Measurements from ENCODE around the gene MRPS5. TPM values are rescaled to one million over a fixed set of nuclear protein-coding genes. Genes with fewer than 3 reads are reported as not detected.

MRPS5 gene
- total RNA-seq, 1 donor from 2014 or later, result 51.9 TPM

- intact Hi-C loops (cut with DNase I), result no loop called here
- no peak for ATAC-seq
- Histone ChIP-seq H3K36me3 (no peaks in the 10 kb centered on the region), H3K4me3 (no peak overlapping the region), H3K27ac (no peak overlapping the region), H3K9me3 (peaks cover 48% of the 10 kb centered on the region), H3K27me3 (ENCODE audit: low read depth) (no peaks in the 10 kb centered on the region), H3K4me1 (no peaks in the 10 kb centered on the region)
- no peak for DNase-seq
- no peak for TF ChIP-seq CTCF (IDR thresholded peaks at IDR 0.05)
Measured at GRCh38 chr2:95138702-95139101, 17.1 kb upstream of the MRPS5 start.

GRCh38 chr2:95122197-95122551 lies 566 bp upstream of the MRPS5 start:
- intact Hi-C loops (cut with DNase I), result no loop called here
- H3K27me3 ChIP-seq (ENCODE audit: low read depth), result no peaks in the 10 kb centered on the region
- DNase-seq (no peak), ATAC-seq (no peak)
- H3K27ac ChIP-seq, result peak overlapping the region; percentile 92
- H3K4me1 ChIP-seq, result peaks cover 24% of the 10 kb centered on the region
- H3K36me3 ChIP-seq, result peaks cover 11% of the 10 kb centered on the region
- TF ChIP-seq CTCF (IDR thresholded peaks at IDR 0.05), result no peak
- H3K4me3 ChIP-seq, result peak overlapping the region; percentile 98
- H3K9me3 ChIP-seq, result no peaks in the 10 kb centered on the region

- no peak for TF ChIP-seq CTCF (IDR thresholded peaks at IDR 0.05)
- Histone ChIP-seq H3K9me3 (no peaks in the 10 kb centered on the region), H3K27me3 (ENCODE audit: low read depth) (no peaks in the 10 kb centered on the region), H3K27ac (peak overlapping the region; percentile 92), H3K4me1 (peaks cover 24% of the 10 kb centered on the region), H3K4me3 (peak overlapping the region; percentile 98), H3K36me3 (peaks cover 21% of the 10 kb centered on the region)
- intact Hi-C loops (cut with DNase I), result no loop called here
- DNase-seq, result no peak
- peak; percentile 33 to 68 for ATAC-seq
Measured at GRCh38 chr2:95121093-95121406, 558 bp downstream of the MRPS5 start.

GRCh38 chr2:95115418-95115817 lies 6.2 kb downstream of the MRPS5 start:
- Histone ChIP-seq H3K4me1 (peaks cover 33% of the 10 kb centered on the region), H3K27me3 (ENCODE audit: low read depth) (no peaks in the 10 kb centered on the region), H3K4me3 (no peak overlapping the region), H3K36me3 (peaks cover 68% of the 10 kb centered on the region), H3K27ac (no peak overlapping the region), H3K9me3 (no peaks in the 10 kb centered on the region)
- TF ChIP-seq CTCF (IDR thresholded peaks at IDR 0.05), result peak; percentile 74
- peak; percentile 75 for DNase-seq
- intact Hi-C loops (cut with DNase I), result no loop called here
- ATAC-seq, result peak; percentile 91 to 94

- TF ChIP-seq CTCF (IDR thresholded peaks at IDR 0.05), result no peak
- Histone ChIP-seq H3K36me3 (peaks cover 84% of the 10 kb centered on the region), H3K27ac (no peak overlapping the region), H3K9me3 (no peaks in the 10 kb centered on the region), H3K27me3 (ENCODE audit: low read depth) (no peaks in the 10 kb centered on the region), H3K4me3 (no peak overlapping the region), H3K4me1 (peaks cover 14% of the 10 kb centered on the region)
- intact Hi-C loops (cut with DNase I), result no loop called here
- ATAC-seq, result no peak
- no peak for DNase-seq
Measured at GRCh38 chr2:95113464-95113863, 8.1 kb downstream of the MRPS5 start.

- intact Hi-C loops (cut with DNase I), result no loop called here
- no peak overlapping the region for H3K4me3 ChIP-seq
- H3K27ac ChIP-seq, result no peak overlapping the region
- DNase-seq (no peak), ATAC-seq (no peak)
- no peaks in the 10 kb centered on the region for H3K9me3 ChIP-seq
- TF ChIP-seq CTCF (IDR thresholded peaks at IDR 0.05), result no peak
- H3K4me1 ChIP-seq, result peaks cover 7% of the 10 kb centered on the region
- no peaks in the 10 kb centered on the region for H3K27me3 ChIP-seq (ENCODE audit: low read depth)
- H3K36me3 ChIP-seq, result peaks cover 98% of the 10 kb centered on the region
Measured at GRCh38 chr2:95110395-95110794, 11.2 kb downstream of the MRPS5 start.

All from lower lobe of right lung (tissue), 2 donors.